HL-60 (cell line): Measurements from ENCODE around the gene SLC52A3.

Experiments
- POLR2AphosphoS5 ChIP-seq: IDR thresholded peaks from 2 replicates; pipeline ENCODE4 v1.6.1; 2012; ENCODE audit warnings: low read depth
- REST ChIP-seq: IDR thresholded peaks from 2 replicates; pipeline ENCODE4 v1.6.1; 2012; ENCODE audit warnings: low read depth; ENCODE audit not compliant: insufficient replicate concordance
- TF ChIP-seq, protein P1 (sequence below): IDR thresholded peaks from one replicate; pipeline ENCODE4 v1.5.1; 2011; ENCODE audit warnings: low read length, control low read depth, inconsistent platforms; ENCODE audit not compliant: insufficient read depth

DNA sequence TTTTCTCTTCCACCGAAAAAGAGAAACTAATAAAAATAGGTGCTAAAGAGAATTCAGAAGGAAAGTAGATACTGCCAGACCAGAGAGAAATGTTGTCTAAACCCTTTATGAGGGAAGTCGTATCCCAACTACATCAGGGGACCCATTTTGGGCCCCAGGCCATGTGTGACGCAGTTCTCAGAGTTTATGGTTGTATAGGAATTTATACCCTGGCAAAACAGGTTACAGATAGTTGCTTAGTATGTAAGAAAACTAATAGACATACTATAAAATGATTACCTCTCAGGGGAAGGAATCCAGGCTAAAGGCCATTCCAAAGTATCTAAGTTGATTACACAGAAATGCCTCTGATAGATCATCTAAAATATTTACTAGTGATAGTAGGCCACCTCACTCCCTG, 28.6 kb upstream of the SLC52A3 start:
- TF ChIP-seq, protein P1, sequence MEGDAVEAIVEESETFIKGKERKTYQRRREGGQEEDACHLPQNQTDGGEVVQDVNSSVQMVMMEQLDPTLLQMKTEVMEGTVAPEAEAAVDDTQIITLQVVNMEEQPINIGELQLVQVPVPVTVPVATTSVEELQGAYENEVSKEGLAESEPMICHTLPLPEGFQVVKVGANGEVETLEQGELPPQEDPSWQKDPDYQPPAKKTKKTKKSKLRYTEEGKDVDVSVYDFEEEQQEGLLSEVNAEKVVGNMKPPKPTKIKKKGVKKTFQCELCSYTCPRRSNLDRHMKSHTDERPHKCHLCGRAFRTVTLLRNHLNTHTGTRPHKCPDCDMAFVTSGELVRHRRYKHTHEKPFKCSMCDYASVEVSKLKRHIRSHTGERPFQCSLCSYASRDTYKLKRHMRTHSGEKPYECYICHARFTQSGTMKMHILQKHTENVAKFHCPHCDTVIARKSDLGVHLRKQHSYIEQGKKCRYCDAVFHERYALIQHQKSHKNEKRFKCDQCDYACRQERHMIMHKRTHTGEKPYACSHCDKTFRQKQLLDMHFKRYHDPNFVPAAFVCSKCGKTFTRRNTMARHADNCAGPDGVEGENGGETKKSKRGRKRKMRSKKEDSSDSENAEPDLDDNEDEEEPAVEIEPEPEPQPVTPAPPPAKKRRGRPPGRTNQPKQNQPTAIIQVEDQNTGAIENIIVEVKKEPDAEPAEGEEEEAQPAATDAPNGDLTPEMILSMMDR = no peak
- TF ChIP-seq POLR2AphosphoS5 (no peak), REST (no peak)
